HG03342 (cell line): ENCODE data around the gene COX4I2.
A peak's percentile ranks its signal among the peaks of the same experiment; 100 is the strongest.

Source experiments
- ATAC-seq: cut with Tn5 transposase; IDR thresholded peaks from one replicate; pipeline ENCODE4 v1.9.1; 2021; ENCODE audit warnings: mild to moderate bottlenecking, moderate library complexity; ENCODE audit not compliant: unreplicated experiment

Gene COX4I2

DNA sequence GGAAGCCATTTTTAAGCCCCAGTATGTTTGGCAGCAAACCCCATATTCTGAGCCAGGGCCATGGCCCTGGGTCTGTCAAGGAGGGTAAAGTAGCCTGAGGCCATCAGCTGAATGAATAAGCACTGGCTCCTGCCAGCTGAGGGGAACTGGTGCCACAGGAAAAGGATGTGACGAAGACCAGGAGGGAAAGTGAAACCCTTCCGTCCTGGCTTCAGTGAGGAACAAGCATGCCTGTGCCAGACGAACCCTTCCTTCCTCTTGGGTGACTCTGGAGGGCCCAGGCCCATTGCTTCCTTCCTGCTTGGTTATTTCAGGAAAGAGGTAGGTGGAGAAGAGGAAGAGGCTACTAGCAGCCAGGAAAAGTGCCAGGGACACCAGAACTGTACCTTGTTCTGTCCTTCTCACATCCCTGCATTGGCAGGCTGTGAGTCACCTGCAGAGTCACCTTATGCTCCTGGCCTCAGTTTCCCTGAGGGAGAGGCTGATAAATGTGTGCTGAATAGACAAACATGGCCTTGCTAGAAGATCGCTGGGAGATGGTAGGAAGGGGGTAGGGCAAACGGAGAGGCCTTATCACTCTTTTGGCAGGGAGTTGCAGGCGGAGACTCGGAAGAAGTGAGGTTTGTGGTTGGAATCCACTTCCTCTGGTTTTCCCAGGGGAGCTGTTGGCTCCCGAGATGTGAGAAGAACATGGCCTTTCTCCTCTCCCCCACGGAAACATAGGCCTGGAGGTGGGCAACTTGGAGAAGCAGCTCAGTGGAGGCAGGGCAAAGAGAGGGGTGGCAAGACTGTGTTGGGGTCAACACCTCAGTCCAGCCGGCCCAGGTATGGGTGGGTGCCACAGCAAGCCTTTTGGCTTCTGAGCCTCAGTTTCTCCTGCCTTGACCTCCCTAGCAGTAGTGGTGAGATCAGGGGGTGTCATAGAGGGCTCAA is 37.4 kb downstream of the COX4I2 start:
- ATAC-seq, result peak; percentile 71

DNA sequence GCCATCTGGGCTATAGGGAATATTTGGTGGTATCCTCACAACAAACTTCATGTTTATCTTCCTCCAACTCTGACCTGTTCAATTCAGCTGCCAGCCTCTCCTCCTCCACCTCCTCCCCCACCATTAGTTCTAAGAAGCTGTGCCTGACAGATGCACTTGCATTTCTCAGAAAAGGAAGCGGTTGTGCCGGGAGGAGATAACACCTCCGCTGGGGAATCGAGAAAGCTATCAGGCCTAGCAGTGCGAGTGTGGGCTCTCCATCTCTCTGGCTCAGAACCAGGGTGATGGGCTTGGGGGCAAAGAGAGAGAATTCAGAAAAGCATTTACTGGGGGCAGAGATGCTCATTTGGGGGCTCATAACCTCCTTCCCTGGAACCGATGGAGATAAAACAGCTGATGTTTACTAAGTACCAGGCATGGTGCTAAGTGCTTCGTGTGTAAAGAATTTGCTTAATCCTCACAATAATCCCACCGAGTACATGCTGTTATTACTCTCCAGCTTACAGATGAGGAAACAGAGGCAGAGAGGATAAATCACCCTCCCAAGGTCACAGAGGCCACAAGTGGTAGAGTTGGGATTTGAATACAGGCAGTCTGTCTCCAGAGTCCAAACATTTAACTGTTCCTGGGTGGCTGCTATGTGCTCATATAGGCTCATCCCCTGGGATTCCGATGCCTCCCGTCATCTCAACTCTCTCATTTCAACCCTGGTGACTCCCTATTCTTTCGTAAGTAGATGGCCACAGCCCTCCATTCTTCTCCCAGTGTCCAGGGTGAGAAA is 38.3 kb downstream of the COX4I2 start:
- no peak for ATAC-seq

GRCh38 chr20:31676609-31676989 is 38.9 kb downstream of the COX4I2 start:
- ATAC-seq, result no peak

GRCh38 chr20:31677553-31678260 is 40.0 kb downstream of the COX4I2 start:
- ATAC-seq, result no peak

DNA sequence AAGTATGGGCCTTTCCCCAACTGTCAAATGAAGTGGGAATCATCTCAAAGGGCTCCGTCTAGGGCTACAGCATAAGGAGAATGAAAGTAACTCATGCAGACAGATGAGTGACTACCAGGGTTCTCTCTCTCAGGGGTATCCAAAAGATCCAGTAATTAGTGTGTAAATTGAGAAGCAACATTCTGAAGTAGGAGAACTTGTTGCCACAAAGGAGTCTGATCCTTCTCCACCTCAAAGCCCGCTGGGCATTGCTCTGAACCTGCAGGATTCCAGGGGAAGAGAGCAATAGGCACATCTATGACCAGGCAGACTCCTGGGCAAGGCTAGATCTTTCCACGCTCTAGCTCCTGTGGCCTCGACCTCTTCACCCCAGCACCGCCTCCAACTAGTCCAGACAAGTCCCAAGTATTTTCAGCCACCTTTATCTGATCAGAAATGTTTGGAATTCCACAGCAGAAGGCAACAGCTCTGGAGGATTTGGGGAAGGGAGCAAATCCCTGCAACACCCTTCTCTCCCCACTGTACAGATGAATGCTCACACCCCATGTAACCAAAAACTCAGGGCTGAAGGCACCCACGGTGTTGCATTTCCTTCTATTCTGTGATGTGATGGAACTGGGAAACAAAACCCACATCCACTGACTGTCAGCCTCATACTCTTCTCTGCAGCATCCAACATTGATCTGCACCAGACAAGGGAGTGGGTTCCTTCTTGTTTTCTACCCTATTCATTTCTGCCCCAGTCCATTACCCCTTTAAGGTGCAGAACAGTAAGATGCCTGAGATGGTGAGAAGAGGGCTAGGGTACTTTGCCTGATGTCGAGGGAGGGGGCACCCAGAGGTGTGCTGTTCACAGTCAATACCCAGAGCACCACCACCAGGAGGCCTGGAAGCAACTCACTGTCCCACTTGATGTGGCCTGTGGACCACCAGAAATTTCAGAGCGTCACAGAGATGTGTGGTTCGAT is 41.0 kb downstream of the COX4I2 start:
- ATAC-seq, result no peak

GRCh38 chr20:31679357-31680285 is 41.9 kb downstream of the COX4I2 start:
- no peak for ATAC-seq

DNA sequence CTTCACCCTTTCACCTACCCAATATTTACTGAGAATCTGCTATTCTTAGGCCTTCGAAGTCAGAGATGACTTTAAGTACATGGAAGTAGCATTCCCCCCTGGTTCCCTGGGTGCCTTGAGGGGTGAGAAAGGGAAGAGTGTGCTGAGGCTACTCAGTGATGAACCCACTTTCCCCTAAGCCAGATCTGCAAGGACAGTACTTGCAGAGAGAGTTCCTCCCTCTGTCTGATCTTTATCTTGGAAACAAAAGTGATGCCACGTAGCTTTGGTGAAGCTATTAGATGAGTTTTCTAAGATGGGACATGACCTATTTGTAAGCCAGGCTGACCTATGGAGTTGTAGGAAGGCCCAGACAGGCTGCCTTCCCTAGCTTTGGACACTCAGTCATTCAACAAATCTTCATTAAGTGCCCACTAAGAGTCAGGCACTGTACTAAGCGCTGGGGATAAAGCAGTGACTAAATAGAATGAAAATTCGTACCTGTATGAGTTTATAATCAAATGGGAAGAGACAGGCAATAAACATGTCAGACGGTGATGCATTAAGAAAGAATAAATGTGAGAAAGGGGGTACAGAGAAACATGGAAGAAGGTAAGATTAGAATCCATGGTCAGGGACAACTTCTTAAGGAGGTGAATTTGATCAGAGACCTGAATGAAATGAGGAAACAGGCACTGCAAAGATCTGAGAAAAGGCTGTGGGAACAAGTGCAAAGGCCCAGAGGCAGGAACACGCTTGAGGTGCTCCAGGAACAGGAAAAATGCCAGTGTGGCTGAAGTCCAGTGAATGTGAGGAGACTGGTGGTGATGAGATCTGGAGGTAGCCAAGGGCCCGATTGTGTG is 42.8 kb downstream of the COX4I2 start:
- ATAC-seq, result no peak

- no peak for ATAC-seq
Measured at GRCh38 chr20:31681128-31681727, 43.5 kb downstream of the COX4I2 start.

DNA sequence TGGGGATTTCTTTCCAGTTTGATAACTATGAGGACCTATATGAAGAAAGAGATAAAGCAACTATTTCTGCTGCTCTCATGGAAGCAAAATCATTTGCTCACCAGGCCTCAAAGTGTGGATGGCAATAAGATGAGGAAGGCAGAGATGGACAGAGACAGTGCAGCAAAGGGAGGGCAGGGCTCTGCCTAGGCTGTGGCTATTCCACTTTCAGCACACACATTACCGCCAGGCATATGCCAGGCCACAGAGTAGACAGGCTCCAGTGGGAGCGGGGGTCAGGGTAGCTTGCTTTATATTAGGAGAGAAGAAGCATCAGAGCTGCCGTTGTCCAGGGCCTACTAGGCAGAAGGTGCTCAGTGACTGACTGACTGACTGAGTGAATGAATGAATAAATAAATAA is 44.1 kb downstream of the COX4I2 start:
- no peak for ATAC-seq

DNA sequence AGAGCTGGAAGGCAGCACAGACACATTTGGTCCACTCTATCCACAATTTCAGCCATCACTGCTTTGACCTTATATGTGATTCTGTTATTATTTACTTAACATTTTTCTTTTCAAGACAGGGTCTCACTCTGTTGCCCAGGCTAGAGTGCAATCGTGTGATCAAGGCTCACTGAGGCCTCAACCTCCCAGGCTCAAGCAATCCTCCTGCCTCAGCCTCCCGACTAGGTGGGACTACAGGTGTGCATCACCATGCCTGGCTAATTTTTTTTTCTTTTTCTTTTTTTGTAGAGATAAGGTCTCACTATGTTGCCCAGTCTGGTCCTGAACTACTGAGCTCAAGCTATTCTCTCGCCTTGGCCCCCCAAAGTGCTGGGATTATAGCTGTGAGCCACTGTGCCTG is 44.6 kb downstream of the COX4I2 start:
- ATAC-seq, result no peak

DNA sequence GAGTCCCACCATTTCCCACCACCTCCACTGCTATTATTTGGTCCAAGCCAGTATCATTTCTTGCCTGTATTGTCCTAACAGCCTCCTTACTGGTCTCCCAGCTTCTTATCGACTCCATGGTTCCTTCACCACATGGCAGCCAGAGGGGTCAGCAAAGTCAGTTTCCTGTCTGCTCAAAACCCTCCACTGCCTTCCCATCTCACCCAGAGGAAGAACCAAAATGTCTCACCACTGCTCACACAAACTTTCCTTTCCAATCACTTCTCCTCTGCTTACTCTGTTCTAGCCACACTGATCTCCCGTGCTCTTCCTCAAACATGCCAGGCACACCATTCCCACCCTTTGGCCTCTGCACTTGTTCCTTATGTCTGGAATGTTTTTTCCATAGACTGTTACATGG is 45.2 kb downstream of the COX4I2 start:
- ATAC-seq, result no peak

- no peak for ATAC-seq
Measured at GRCh38 chr20:31684153-31685015, 46.7 kb downstream of the COX4I2 start.

- ATAC-seq, result no peak
Measured at GRCh38 chr20:31685853-31686643, 48.3 kb downstream of the COX4I2 start.

GRCh38 chr20:31687777-31688176 is 50.1 kb downstream of the COX4I2 start:
- ATAC-seq, result no peak

DNA sequence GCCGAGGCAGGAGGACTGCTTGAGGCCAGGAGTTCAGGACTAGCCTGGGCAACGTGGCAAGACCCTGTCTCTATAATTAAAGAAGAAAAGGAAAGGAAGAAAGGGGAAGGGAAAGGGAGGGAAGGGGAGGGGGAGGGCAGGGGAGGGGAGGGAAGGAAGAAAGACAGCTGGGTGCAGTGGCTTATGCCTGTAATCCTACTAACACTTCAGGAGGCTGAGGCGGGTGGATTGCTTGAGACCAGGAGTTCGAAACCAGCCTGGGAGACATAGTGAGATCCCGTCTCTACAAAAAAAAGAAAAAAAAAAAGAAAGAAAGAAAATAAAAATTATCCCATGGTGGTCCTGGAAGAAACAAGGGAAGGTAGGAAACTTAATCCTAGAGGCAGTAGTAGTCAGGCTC is 51.4 kb downstream of the COX4I2 start:
- ATAC-seq, result no peak

DNA sequence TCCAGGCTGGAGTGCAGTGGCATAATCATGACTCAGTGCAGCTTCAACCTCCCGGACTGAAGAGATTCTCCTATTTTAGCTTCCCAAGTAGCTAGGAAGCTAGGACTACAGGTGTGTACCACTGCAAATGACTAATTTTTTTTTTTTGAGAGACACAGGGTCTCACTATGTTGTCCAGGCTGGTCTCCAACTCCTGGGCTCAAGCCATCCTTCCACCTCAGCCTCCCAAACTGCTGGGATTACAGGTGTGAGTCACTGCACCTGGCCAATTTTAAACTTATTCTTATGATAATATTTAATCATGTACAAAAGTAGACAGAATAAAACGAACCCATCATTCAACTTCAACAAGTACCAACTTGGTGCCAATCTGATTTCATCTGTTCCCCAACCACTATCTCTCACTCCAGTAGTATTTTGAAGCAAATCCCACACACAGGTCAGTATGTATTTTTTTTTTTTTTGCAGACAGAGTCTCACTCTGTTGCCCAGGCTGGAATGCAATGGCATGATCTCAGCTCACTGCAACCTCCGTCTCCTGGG is 52.5 kb downstream of the COX4I2 start:
- ATAC-seq, result no peak
